Heart right ventricle (tissue), 16 donors: ENCODE measurements around the gene SLC5A5. TPM values are rescaled to one million over a fixed set of nuclear protein-coding genes. Genes with fewer than 3 reads are reported as not detected.

ENCODE experiments used
- ATAC-seq, 8 donors: fragments of 200-7000 bp; cut with Tn5 transposase; one replicate each; pipeline ENCODE4 v1.9.1; 2020; ENCODE audit warnings: mild to moderate bottlenecking in 8 of 8, moderate library complexity in 8 of 8, moderate number of reproducible peaks in 1 of 8
- DNase-seq, 2 donors: peaks; one replicate each; pipeline ENCODE4 v3.0.0-alpha.2; 2020
- H3K27ac ChIP-seq, 10 donors: fragments of 200-600 bp; sonication (generic) in 2 of 10; one replicate each; pipeline versions ENCODE4 v1.5.0 to v1.8.0; 2020 to 2022; ENCODE audit warnings: mild to moderate bottlenecking in 3 of 10
- H3K27me3 ChIP-seq, 7 donors: fragments of 200-600 bp; one replicate each; pipeline ENCODE4 v1.8.0; 2021 to 2022; ENCODE audit warnings: mild to moderate bottlenecking in 2 of 7
- H3K36me3 ChIP-seq, 9 donors: fragments of 200-600 bp; sonication (generic) in 1 of 9; one replicate each; pipeline versions ENCODE4 v1.5.0 to v1.8.0; 2020 to 2022; ENCODE audit warnings: mild to moderate bottlenecking in 2 of 9
- H3K4me1 ChIP-seq, 9 donors: fragments of 200-600 bp; sonication (generic) in 1 of 9; one replicate each; pipeline versions ENCODE4 v1.5.0 to v1.8.0; 2020 to 2022; ENCODE audit warnings: mild to moderate bottlenecking in 4 of 9
- H3K4me3 ChIP-seq, 10 donors: fragments of 200-600 bp; sonication (generic) in 2 of 10; one replicate each; pipeline versions ENCODE4 v1.5.0 to v1.8.0; 2020 to 2022; ENCODE audit warnings: mild to moderate bottlenecking in 7 of 10, moderate library complexity in 2 of 10
- H3K9me3 ChIP-seq, 11 donors: fragments of 200-600 bp in 10 of 11; sonication (generic) in 2 of 11; one replicate each; pipeline versions ENCODE4 v1.5.0 to v1.8.0; 2013 to 2022; ENCODE audit warnings: mild to moderate bottlenecking in 2 of 11, control low read depth in 1 of 11, moderate library complexity in 1 of 11
- WGBS, 2 donors: extraction: QIAGEN DNeasy Blood & Tissue Kit; methylation state at CpG; one replicate each; pipeline ENCODE4 v1.1.7; 2013; ENCODE audit warnings: inconsistent platforms in 1 of 2; 5-methylcytosine and 5-hydroxymethylcytosine counted together
- intact Hi-C, 10 donors: fragments of 100-400 bp; cut with DNase I; formaldehyde crosslinking; loops; one replicate each; pipeline versions ENCODE4 v1.11.1 to v1.14.2; 2022
- polyA plus RNA-seq, 2 donors: library from polyadenylated mRNA; stranded (reverse); fragments of 200-250 nt; gene quantifications; one replicate each; pipeline ENCODE4 v1.2.3, GENCODE V29; 2013
- total RNA-seq, 10 donors: library from RNA; stranded (reverse); fragmentation: NEBNext Ultra II Directional in 3 of 10; extraction: Animal tissue kit (Norgen Biotek cat#: 25700) in 3 of 10; gene quantifications; one replicate each; pipeline versions ENCODE4 v1.2.1 to v1.2.4, GENCODE V29; 2021 to 2023
- TF ChIP-seq, protein P1 (sequence below), 9 donors: fragments of 200-600 bp; sonication (generic) in 2 of 9; IDR thresholded peaks; one replicate each; pipeline versions ENCODE4 v1.5.0 to v1.8.0; 2021 to 2022; ENCODE audit warnings: antibody characterized with exemption in 9 of 9, mild to moderate bottlenecking in 5 of 9, moderate library complexity in 1 of 9
- donor health status: Arrhythmogenic right ventricular cardiomyopathy.
- donor health status: ischemic (EF 13 %, LVEDD 7.1; RV severe dilation, severe dysfunction).
- donor health status: healthy with polysubstance abuse.
- donor health status: DM: no; HTN: yes; CAD: no.
- donor health status: DM: no; HTN: no; CAD: no.
- donor health status: ischemic (EF 25% LVEDD 6.9; RV normal size, moderate dysfunction).
- donor health status: ischemic (EF 25% LVEDD 5.7; RV mildly dilated, moderate dysfunction).
- donor health status: healthy.
- donor health status: DM: yes; HTN: yes; CAD: no.
- donor health status: Ischemic cardiomyopathy.
- donor health status: ischemic (EF 35%, LVEDD 5.7; RV mildly dilated, moderate dysfunction).
- donor health status: nonischemic (EF 11% LVEDD 7.7; RV severe dilation, severe dysfunction).
- donor health status: DM: yes; HTN: yes; CAD: no.
- donor health status: PGD.
- donor health status: ischemic (EF 29% LVEDD 5.4; RV normal size, mild dysfunction).
- donor health status: nonischemic (EF 23%, LVEDD 6.1; RV moderate dilation, normal function).

Gene SLC5A5
- total and polyA plus RNA-seq, 12 donors: 0.16 TPM; not detected in 11

DNA sequence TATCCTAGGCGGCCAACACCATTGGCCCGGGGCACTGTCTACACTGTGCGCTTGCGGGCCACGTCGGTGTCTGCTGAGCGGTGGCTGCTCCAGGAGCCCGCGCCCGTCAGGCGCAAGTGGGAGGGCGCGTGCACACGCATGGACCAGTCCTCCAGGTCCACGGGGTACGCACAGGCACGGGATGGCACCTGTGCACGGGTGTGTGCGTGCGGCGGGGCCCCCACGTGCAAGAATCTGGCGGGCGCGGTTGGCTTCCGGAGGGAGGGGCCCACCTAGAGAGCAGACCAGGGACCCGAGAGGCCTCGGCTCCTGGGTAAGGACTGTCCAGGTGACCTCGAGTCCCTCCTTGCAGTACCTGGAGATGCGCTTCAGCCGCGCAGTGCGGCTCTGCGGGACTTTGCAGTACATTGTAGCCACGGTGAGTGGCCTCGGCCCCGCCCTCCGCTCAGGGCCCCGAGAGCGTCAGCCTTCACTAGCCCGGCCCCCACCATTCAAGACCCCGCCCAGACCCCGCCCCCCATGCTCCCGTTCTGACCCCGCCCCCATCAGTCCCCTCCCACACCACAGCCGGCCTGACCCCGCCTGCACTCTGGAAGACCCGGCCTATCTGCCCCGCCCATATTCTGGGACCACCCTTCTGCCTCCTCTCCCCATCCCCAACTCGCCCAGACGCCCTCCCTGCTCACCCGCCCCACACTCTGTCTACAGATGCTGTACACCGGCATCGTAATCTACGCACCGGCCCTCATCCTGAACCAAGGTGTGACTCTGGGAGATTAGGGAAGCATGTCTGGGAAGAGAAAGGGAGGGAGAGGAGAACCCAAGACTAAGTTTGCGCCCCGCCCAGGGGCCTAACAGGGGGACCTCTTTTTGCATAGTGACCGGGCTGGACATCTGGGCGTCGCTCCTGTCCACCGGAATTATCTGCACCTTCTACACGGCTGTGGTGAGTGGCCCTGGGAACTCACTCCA lies 2.3 kb downstream of the SLC5A5 start:
- intact Hi-C loops: loop anchor here in 1 of 10 donors (5.0 kb wide), 1 partner anchor 123 kb away; no protein-coding TSS in a partner anchor
- no peaks in the 10 kb centered on the region for H3K36me3 ChIP-seq
- ATAC-seq: peak in 4 of 8 donors; percentile 11 to 32 (median 28)
- H3K4me3 ChIP-seq: peak overlapping the region in 1 of 10 donors; percentile 34
- WGBS, 2 donors: 6 to 7% methylated on average over 61 to 63 of the region's 63 CpGs
- TF ChIP-seq, protein P1, sequence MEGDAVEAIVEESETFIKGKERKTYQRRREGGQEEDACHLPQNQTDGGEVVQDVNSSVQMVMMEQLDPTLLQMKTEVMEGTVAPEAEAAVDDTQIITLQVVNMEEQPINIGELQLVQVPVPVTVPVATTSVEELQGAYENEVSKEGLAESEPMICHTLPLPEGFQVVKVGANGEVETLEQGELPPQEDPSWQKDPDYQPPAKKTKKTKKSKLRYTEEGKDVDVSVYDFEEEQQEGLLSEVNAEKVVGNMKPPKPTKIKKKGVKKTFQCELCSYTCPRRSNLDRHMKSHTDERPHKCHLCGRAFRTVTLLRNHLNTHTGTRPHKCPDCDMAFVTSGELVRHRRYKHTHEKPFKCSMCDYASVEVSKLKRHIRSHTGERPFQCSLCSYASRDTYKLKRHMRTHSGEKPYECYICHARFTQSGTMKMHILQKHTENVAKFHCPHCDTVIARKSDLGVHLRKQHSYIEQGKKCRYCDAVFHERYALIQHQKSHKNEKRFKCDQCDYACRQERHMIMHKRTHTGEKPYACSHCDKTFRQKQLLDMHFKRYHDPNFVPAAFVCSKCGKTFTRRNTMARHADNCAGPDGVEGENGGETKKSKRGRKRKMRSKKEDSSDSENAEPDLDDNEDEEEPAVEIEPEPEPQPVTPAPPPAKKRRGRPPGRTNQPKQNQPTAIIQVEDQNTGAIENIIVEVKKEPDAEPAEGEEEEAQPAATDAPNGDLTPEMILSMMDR (IDR thresholded peaks at IDR 0.05): no peak
- H3K27ac ChIP-seq: no peak overlapping the region
- H3K4me1 ChIP-seq: peaks cover 0 to 25% (median 18%) of the 10 kb centered on the region in 9 donors
- H3K9me3 ChIP-seq: no peaks in the 10 kb centered on the region
- H3K27me3 ChIP-seq: peaks cover 38 to 86% (median 70%) of the 10 kb centered on the region in 7 donors
- DNase-seq: no peak

- peaks cover 38 to 83% (median 65%) of the 10 kb centered on the region in 7 donors for H3K27me3 ChIP-seq
- no peak for DNase-seq
- intact Hi-C loops: loop anchor here in 1 of 10 donors (5.0 kb wide), 1 partner anchor 123 kb away; no protein-coding TSS in a partner anchor
Measured at GRCh38 chr19:17874758-17875135, 3.0 kb downstream of the SLC5A5 start.

GRCh38 chr19:17877696-17878095 lies 6.0 kb downstream of the SLC5A5 start:
- ATAC-seq (no peak), DNase-seq (no peak)
- Histone ChIP-seq H3K27ac (no peak overlapping the region), H3K9me3 (no peaks in the 10 kb centered on the region), H3K4me1 (peaks cover 0 to 13% (median 7%) of the 10 kb centered on the region in 9 donors), H3K36me3 (no peaks in the 10 kb centered on the region), H3K27me3 (peaks cover 25 to 63% (median 35%) of the 10 kb centered on the region in 7 donors), H3K4me3 (no peak overlapping the region)
- TF ChIP-seq, protein P1 (IDR thresholded peaks at IDR 0.05): no peak
- WGBS, 2 donors: 89 to 91% methylated on average over 16 of the region's 16 CpGs
- intact Hi-C loops: no loop called here

More at GRCh38 chr19:17874758-17875135, 3.0 kb downstream of the SLC5A5 start:
- ATAC-seq: no peak
- Histone ChIP-seq H3K27ac (no peak overlapping the region), H3K4me3 (no peak overlapping the region), H3K36me3 (no peaks in the 10 kb centered on the region), H3K4me1 (peaks cover 0 to 25% (median 18%) of the 10 kb centered on the region in 9 donors), H3K9me3 (no peaks in the 10 kb centered on the region)
- TF ChIP-seq, protein P1 (IDR thresholded peaks at IDR 0.05): no peak
- 84 to 88% methylated on average over 9 of the region's 9 CpGs for WGBS, 2 donors

- Histone ChIP-seq H3K4me1 (no peaks in the 10 kb centered on the region), H3K27ac (no peak overlapping the region), H3K4me3 (no peak overlapping the region), H3K27me3 (peaks cover 7 to 55% (median 23%) of the 10 kb centered on the region in 7 donors), H3K9me3 (no peaks in the 10 kb centered on the region), H3K36me3 (no peaks in the 10 kb centered on the region)
- WGBS, 2 donors: 72 to 80% methylated on average over 7 of the region's 7 CpGs
- intact Hi-C loops: no loop called here
- DNase-seq: no peak
- TF ChIP-seq, protein P1 (IDR thresholded peaks at IDR 0.05): no peak
- ATAC-seq: no peak
Measured at GRCh38 chr19:17879466-17879865, 7.7 kb downstream of the SLC5A5 start.
